GM03348 (cell line): ENCODE data around the gene ANKH.
"Not testable (repeated sequence)": the region's sequence is repeated elsewhere in the genome, so short reads cannot be mapped to it uniquely, and the experiment has no call there.

Experiments used
- DNase-seq: peaks from one replicate; pipeline ENCODE4 v3.0.0; 2012; ENCODE audit warnings: low spot score

ANKH gene

GRCh38 chr5:14882658-14883580, 11.3 kb upstream of the ANKH start:
- no peak for DNase-seq

- DNase-seq: no peak
These were observed 10.2 kb upstream of the ANKH start for GRCh38 chr5:14881826-14882225.

DNA sequence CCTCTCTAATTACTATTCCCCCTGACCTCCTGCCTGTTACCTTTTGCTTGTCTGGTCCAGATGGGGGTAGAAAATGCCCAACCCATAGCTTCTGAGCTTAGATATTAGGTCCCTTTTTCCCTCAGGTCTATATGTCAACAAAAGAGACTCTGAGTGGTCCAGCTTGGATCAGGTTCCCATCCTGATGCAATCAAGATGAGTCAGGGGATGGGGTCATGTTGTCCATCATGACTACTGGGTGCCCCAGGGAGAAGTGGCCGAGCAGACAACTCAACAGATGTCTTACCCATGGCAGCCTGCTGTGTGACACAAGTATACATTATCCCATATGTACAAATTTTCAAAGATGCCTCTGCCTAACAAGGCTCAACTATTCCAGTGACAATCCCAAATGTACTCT, 9.1 kb upstream of the ANKH start:
- DNase-seq: no peak

DNA sequence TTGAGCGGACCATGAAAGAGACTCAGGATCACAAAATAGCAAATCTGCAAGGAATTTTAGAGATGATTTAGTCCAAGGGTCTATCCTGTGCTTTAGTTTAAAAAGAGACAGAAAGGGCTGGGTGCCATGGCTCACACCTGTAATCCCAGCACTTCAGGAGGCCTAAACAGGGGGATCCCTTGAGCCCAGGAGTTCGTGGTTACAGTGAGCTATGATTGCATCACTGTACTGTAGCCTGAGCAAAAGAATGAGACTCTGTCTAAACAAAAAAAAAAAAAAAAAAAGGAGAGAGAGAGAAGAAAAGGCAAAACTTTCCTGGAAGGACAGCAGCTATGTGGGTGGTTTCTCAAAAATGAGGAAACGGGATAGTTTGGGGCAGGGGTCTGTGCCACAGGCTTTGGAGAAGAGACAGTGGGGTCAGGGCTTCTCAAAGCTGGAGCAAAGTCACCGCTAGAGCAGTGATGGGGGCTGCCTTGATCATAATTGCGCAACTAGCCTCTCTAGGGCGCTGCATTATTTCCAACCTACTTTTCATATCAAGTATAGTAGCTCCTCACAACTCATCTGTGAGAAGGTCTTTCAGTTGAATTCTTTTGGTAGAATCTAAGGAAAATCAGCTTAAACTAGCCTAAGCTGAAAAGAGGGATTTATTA, 8.5 kb upstream of the ANKH start:
- DNase-seq: no peak

- DNase-seq: no peak
These were observed 7.8 kb upstream of the ANKH start for GRCh38 chr5:14879393-14879792.

DNA sequence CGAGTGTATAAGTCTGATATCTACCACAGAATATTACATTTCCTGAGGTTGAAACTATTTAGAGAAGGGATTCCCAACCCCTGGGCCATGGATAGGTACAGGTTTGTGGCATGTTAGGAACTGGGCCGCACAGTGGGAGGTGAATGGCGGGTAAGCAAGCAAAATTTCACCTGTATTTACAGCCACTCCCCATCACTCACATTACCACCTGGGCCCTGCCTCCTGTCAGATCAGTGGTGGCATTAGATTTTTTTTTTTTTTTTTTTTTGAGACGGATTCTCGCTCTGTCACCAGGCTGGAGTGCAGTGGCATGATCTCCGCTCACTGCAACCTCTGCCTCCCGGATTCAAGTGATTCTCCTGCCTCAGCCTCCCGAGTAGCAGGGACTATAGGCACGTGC, 6.6 kb upstream of the ANKH start:
- DNase-seq: not testable (repeated sequence)

DNA sequence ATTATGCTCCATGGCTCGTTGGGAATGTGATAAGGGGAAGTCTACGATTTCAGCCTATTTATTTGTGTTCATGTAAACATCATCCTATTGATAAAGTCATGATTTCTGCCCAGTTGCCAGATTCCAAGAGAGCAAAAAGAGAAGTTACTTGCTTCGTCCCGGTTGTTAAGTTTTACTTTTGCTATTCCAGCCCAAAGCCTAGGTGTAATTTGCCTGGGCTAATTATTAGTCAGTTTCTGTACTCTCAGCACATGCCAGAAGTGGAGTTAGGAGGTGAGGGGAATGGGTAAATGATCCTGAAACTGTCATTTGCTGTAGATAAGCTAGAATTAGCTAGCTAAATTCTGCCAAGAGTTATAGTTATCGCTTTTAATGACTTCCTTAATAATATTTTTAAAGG, 4.5 kb upstream of the ANKH start:
- no peak for DNase-seq

GRCh38 chr5:14873790-14874189, 2.2 kb upstream of the ANKH start:
- DNase-seq: no peak

DNA sequence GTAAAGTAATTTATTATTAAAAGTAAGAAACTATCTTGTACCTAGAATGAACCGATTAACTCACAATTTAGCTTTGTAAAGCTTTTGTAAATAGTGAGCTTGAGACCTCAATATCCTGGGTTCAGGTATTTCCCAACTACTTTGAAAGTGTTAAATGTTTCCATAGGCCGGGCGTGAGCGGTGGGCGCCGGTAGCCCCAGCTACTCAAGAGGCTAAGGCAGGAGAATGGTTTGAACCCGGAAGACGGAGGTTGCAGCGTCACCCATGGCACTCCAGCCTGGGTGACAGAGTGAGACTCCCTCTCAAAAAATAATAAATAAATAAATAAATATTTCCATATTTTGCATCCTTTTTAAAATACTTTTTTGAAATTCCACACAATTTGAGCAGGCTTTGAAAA, 1.5 kb upstream of the ANKH start:
- DNase-seq: no peak

GRCh38 chr5:14872070-14872989, 752 bp upstream of the ANKH start:
- peak; percentile 79 for DNase-seq

GRCh38 chr5:14870337-14871213, 1.0 kb downstream of the ANKH start:
- no peak for DNase-seq

DNA sequence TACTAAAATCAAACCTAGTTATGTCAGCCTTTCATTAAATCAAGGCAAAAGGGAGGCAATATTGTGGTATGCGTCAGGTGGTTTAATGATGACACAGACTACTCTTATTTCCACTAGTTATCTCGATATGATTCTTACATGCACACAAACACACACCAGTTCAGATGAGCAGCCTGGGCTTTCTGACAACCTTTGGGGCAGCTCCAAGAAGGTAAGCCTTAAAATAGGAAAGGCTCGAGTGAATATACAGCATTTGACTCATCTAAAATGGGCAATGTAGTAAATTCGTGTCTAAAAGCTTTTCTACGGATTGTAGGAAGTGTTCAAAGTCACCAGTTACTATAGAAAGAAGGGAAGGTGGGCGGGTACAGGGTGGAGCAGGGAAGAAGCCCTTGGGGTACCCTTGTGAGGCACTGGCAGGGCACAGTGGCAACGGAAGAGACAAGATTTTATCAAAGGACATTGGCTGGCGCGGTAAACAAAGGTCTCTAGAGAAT, 1.9 kb downstream of the ANKH start:
- no peak for DNase-seq

- no peak for DNase-seq
These were observed 2.3 kb downstream of the ANKH start for GRCh38 chr5:14869233-14869632.

DNA sequence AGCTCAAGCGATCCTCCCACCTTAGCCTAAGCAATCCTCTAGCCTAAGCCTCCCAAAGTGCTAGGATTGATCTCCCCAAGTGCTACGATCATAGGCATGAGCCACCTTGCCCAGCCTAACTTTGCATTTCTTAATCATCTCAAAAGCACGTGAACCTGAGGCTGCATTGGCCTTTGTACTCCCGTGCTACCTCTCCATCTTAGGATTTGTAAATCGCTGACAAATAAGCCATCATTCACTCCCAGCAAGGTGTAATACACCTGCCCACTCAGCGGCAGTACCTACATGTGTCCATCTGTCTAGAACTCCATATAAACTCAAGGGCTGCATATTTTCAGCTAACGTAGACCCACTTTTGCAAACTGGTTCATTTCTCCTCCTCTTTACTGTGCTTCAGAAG, 2.8 kb downstream of the ANKH start:
- DNase-seq: no peak

GRCh38 chr5:14864181-14864812, 7.3 kb downstream of the ANKH start:
- DNase-seq: no peak

DNA sequence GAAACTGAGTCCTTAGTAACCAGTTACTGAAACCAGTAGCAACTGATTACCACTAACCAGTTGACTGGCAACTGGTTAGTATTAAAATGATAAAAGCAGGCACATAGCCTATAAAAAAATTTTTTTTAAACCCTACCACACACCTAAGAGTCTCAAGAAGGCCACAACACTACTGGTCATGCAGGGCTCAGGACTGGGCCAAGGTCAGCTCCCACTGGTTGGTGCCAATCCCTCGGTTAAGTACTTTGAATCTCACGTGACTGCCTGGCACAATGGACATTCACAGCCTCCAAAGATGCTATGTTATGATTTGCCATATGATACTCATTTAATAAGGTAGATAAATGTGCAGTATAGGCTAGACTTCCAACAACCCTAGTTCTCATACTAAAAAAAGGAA, 8.5 kb downstream of the ANKH start:
- DNase-seq: no peak

GRCh38 chr5:14861123-14861765, 10.3 kb downstream of the ANKH start:
- no peak for DNase-seq

DNA sequence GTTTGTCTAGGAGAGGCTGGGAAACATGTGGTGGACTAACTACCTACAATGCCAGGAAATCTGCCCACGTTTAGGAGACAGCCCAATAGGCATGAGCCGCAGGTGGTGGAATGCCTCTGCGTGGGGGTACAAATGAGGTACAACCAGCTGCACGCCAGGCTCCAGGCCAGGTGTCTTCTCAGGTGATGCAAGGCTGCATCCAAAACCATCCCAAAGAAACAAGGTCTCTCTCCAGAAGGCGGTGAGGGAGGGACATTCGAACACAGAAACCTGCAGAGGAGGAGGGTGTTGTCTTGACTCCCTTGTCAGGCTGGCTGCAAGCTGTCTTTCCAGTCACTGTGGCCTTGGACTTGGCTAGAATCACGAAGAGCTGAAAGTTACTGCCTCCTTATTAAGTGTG, 11.6 kb downstream of the ANKH start:
- DNase-seq: no peak

DNA sequence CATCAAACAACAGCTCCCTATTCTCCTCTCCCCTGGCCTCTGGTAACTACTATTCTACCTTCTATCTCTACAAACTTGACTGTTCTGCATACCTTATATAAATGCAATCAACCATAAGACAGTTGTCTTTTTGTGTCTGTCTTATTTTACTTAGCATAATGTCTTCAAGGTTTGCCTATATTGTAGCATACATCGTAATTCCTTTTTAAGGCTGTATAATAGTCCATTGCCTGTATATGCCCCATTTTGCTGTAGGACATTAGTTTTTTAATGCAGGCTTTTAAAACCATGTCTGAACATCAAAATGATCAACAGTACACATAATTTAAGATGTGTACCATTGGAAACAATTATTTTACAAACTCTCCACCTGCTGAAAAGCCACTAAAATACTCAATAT, 12.4 kb downstream of the ANKH start:
- DNase-seq: no peak

- DNase-seq: no peak
These were observed 16.2 kb downstream of the ANKH start for GRCh38 chr5:14855366-14855765.
